Measurements from ENCODE around the gene SPIB.

Gene SPIB

DNA sequence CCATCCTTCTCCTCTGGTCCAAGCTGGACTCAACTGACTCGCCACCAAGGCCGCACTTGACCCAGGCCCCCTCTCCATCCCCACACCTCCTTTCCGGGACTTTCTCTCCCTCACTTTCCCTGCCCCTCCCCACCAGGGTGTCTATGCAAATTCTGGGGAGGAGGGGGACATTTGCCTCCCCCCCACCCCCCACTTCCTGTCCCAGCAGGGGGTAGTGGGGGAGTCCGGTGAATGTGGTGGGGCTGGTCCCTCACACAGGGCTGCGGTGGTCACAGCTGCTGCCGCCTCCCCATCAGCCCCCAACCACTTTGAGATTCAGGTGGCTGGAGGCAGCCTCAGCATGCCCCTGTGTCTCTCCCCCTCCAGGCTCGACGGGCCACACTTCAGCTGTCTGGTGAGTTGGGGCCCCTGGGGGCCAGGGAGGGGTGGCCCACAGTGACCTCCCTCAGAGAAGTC, 870 bp downstream of the SPIB start:
- Histone ChIP-seq H3K36me3 (ENCODE audit: control insufficient read depth, insufficient read depth, low read length) (no peaks in the 10 kb centered on the region; the same call in 1 of the 2 replicates), H3K27ac (ENCODE audit: low read length) (no peak overlapping the region), H3K4me1 (ENCODE audit: control insufficient read depth, insufficient read depth, low read length) (peaks cover 6% of the 10 kb centered on the region; the same call in 1 of the 2 replicates), H3K9me3 (ENCODE audit: control insufficient read depth, insufficient read depth, low read length) (no peaks in the 10 kb centered on the region), H3K4me3 (ENCODE audit: low read length) (peak overlapping the region; percentile 26; the same call in 1 of the 2 replicates), H3K27me3 (ENCODE audit: control insufficient read depth, insufficient read depth, low read length) (no peaks in the 10 kb centered on the region)
- WGBS (ENCODE audit: insufficient coverage, insufficient read length) = no CpG with 5 or more reads among the region's 8 CpGs
- no peak for DNase-seq (ENCODE audit: low read depth, low spot score)

GRCh38 chr19:50420127-50420526, 1.4 kb downstream of the SPIB start:
- Histone ChIP-seq H3K27me3 (ENCODE audit: control insufficient read depth, insufficient read depth, low read length) (no peaks in the 10 kb centered on the region), H3K9me3 (ENCODE audit: control insufficient read depth, insufficient read depth, low read length) (no peaks in the 10 kb centered on the region), H3K4me1 (ENCODE audit: control insufficient read depth, insufficient read depth, low read length) (peaks cover 6% of the 10 kb centered on the region; the same call in 1 of the 2 replicates), H3K27ac (ENCODE audit: low read length) (no peak overlapping the region), H3K4me3 (ENCODE audit: low read length) (no peak overlapping the region), H3K36me3 (ENCODE audit: control insufficient read depth, insufficient read depth, low read length) (no peaks in the 10 kb centered on the region; the same call in 1 of the 2 replicates)
- no peak for DNase-seq (ENCODE audit: low read depth, low spot score)
- WGBS (ENCODE audit: insufficient coverage, insufficient read length) = no CpG with 5 or more reads among the region's 3 CpGs

- Histone ChIP-seq H3K4me3 (ENCODE audit: low read length) (no peak overlapping the region), H3K27me3 (ENCODE audit: control insufficient read depth, insufficient read depth, low read length) (no peaks in the 10 kb centered on the region), H3K4me1 (ENCODE audit: control insufficient read depth, insufficient read depth, low read length) (peaks cover 4% of the 10 kb centered on the region; the same call in 1 of the 2 replicates), H3K36me3 (ENCODE audit: control insufficient read depth, insufficient read depth, low read length) (no peaks in the 10 kb centered on the region; the same call in 1 of the 2 replicates), H3K27ac (ENCODE audit: low read length) (no peak overlapping the region), H3K9me3 (ENCODE audit: control insufficient read depth, insufficient read depth, low read length) (no peaks in the 10 kb centered on the region)
- no peak for DNase-seq (ENCODE audit: low read depth, low spot score)
- no CpG with 5 or more reads among the region's 3 CpGs for WGBS (ENCODE audit: insufficient coverage, insufficient read length)
Measured at GRCh38 chr19:50420808-50421207, 2.1 kb downstream of the SPIB start.

GRCh38 chr19:50422397-50423278, 3.9 kb downstream of the SPIB start:
- Histone ChIP-seq H3K27me3 (ENCODE audit: control insufficient read depth, insufficient read depth, low read length) (no peaks in the 10 kb centered on the region), H3K9me3 (ENCODE audit: control insufficient read depth, insufficient read depth, low read length) (no peaks in the 10 kb centered on the region), H3K27ac (ENCODE audit: low read length) (no peak overlapping the region), H3K4me1 (ENCODE audit: control insufficient read depth, insufficient read depth, low read length) (peaks cover 3% of the 10 kb centered on the region; the same call in 1 of the 2 replicates), H3K4me3 (ENCODE audit: low read length) (no peak overlapping the region), H3K36me3 (ENCODE audit: control insufficient read depth, insufficient read depth, low read length) (no peaks in the 10 kb centered on the region)
- DNase-seq (ENCODE audit: low read depth, low spot score) = no peak
- WGBS (ENCODE audit: insufficient coverage, insufficient read length) = no CpG with 5 or more reads among the region's 18 CpGs

DNA sequence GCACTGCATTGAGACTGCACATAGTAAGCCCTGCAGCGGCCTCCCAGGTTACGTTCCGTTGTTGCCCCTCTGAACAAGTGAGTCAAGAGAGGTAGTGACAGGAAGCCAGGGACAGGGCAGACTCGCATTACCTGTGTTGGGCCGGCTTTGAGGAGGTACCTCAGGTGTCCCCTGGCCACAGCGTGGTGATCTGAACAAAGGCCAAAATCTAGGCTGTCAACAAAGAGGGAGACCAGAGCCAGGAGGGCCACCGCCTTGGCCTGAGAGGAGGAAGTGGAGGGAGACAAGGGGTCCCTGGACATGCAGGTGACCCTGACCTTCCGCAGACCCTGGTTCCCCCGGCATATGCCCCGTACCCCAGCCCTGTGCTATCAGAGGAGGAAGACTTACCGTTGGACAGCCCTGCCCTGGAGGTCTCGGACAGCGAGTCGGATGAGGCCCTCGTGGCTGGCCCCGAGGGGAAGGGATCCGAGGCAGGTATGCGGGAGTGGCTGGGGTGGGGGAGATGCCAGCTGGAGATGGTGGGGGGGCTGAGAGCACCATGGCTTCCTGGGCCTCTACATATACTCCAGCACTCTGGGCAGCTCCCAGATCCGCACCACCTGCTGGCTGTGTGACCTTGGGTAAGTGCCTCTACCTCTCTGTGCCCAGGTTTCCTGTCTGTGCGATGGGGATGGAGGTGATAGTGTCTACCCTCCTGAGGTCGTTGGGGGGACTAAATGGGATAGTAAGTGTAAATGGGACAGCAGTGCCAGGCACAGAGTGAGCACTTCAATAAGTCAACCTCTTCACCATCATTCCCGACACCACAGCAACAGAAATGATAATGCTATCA, 4.8 kb downstream of the SPIB start:
- H3K27ac ChIP-seq (ENCODE audit: low read length) = no peak overlapping the region
- H3K4me3 ChIP-seq (ENCODE audit: low read length) = no peak overlapping the region
- no peaks in the 10 kb centered on the region for H3K9me3 ChIP-seq (ENCODE audit: control insufficient read depth, insufficient read depth, low read length)
- H3K36me3 ChIP-seq (ENCODE audit: control insufficient read depth, insufficient read depth, low read length) = no peaks in the 10 kb centered on the region
- no peak for DNase-seq (ENCODE audit: low read depth, low spot score)
- no CpG with 5 or more reads among the region's 22 CpGs for WGBS (ENCODE audit: insufficient coverage, insufficient read length)
- no peaks in the 10 kb centered on the region for H3K27me3 ChIP-seq (ENCODE audit: control insufficient read depth, insufficient read depth, low read length)
- 0 out of 2 replicates have a peak, but pooled peaks cover 2% of the 10 kb centered on the region for H3K4me1 ChIP-seq (ENCODE audit: control insufficient read depth, insufficient read depth, low read length)

- H3K4me3 ChIP-seq (ENCODE audit: low read length) = no peak overlapping the region
- H3K27ac ChIP-seq (ENCODE audit: low read length) = no peak overlapping the region
- no peaks in the 10 kb centered on the region for H3K36me3 ChIP-seq (ENCODE audit: control insufficient read depth, insufficient read depth, low read length)
- WGBS (ENCODE audit: insufficient coverage, insufficient read length) = no CpG with 5 or more reads among the region's 7 CpGs
- H3K27me3 ChIP-seq (ENCODE audit: control insufficient read depth, insufficient read depth, low read length) = no peaks in the 10 kb centered on the region
- H3K9me3 ChIP-seq (ENCODE audit: control insufficient read depth, insufficient read depth, low read length) = no peaks in the 10 kb centered on the region
- DNase-seq (ENCODE audit: low read depth, low spot score) = no peak
- H3K4me1 ChIP-seq (ENCODE audit: control insufficient read depth, insufficient read depth, low read length) = no peaks in the 10 kb centered on the region
Measured at GRCh38 chr19:50425581-50425980, 6.8 kb downstream of the SPIB start.

GRCh38 chr19:50427318-50427925, 8.7 kb downstream of the SPIB start:
- Histone ChIP-seq H3K36me3 (ENCODE audit: control insufficient read depth, insufficient read depth, low read length) (no peaks in the 10 kb centered on the region), H3K9me3 (ENCODE audit: control insufficient read depth, insufficient read depth, low read length) (no peaks in the 10 kb centered on the region), H3K4me1 (ENCODE audit: control insufficient read depth, insufficient read depth, low read length) (no peaks in the 10 kb centered on the region), H3K27me3 (ENCODE audit: control insufficient read depth, insufficient read depth, low read length) (no peaks in the 10 kb centered on the region), H3K4me3 (ENCODE audit: low read length) (no peak overlapping the region), H3K27ac (ENCODE audit: low read length) (no peak overlapping the region)
- no peak for DNase-seq (ENCODE audit: low read depth, low spot score)
- no CpG with 5 or more reads among the region's 26 CpGs for WGBS (ENCODE audit: insufficient coverage, insufficient read length)

DNA sequence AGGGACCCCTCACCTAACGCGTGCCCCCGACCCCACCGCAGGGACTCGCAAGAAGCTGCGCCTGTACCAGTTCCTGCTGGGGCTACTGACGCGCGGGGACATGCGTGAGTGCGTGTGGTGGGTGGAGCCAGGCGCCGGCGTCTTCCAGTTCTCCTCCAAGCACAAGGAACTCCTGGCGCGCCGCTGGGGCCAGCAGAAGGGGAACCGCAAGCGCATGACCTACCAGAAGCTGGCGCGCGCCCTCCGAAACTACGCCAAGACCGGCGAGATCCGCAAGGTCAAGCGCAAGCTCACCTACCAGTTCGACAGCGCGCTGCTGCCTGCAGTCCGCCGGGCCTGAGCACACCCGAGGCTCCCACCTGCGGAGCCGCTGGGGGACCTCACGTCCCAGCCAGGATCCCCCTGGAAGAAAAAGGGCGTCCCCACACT, 9.3 kb downstream of the SPIB start:
- H3K9me3 ChIP-seq (ENCODE audit: control insufficient read depth, insufficient read depth, low read length) = no peaks in the 10 kb centered on the region
- no CpG with 5 or more reads among the region's 38 CpGs for WGBS (ENCODE audit: insufficient coverage, insufficient read length)
- no peaks in the 10 kb centered on the region for H3K27me3 ChIP-seq (ENCODE audit: control insufficient read depth, insufficient read depth, low read length)
- no peak overlapping the region for H3K4me3 ChIP-seq (ENCODE audit: low read length)
- H3K27ac ChIP-seq (ENCODE audit: low read length) = no peak overlapping the region
- H3K36me3 ChIP-seq (ENCODE audit: control insufficient read depth, insufficient read depth, low read length) = no peaks in the 10 kb centered on the region
- H3K4me1 ChIP-seq (ENCODE audit: control insufficient read depth, insufficient read depth, low read length) = no peaks in the 10 kb centered on the region; the same call in 1 of the 2 replicates
- DNase-seq (ENCODE audit: low read depth, low spot score) = no peak

DNA sequence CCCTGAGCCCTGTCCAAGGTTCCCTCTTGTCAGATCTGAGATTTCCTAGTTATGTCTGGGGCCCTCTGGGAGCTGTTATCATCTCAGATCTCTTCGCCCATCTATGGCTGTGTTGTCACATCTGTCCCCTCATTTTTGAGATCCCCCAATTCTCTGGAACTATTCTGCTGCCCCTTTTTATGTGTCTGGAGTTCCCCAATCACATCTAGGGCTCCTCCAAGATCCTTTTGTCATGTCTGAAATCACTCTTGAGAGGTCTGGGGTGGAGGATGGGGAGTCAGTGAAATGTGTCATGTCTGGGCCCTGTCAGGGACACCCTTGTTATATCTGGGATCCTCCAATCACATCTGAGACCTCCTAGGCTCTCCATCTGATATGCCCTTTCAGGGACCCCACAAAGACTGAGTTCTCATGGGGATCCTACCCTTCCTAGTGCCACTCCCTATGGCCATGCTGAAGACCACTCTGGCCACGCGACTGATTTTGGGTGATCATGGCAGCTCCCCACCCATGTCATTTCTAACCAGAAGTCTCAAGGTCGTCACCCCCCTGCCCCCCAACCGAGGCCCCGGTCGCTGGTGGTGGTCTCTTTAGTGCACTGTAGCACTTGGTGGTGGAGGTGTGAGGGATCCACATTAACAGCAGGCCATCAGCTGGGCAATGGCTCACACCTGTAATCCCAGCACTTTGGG, 10.2 kb downstream of the SPIB start:
- Histone ChIP-seq H3K4me1 (ENCODE audit: control insufficient read depth, insufficient read depth, low read length) (no peaks in the 10 kb centered on the region; the same call in 1 of the 2 replicates), H3K27ac (ENCODE audit: low read length) (no peak overlapping the region), H3K4me3 (ENCODE audit: low read length) (no peak overlapping the region), H3K27me3 (ENCODE audit: control insufficient read depth, insufficient read depth, low read length) (no peaks in the 10 kb centered on the region), H3K36me3 (ENCODE audit: control insufficient read depth, insufficient read depth, low read length) (no peaks in the 10 kb centered on the region), H3K9me3 (ENCODE audit: control insufficient read depth, insufficient read depth, low read length) (no peaks in the 10 kb centered on the region)
- WGBS (ENCODE audit: insufficient coverage, insufficient read length) = no CpG with 5 or more reads among the region's 7 CpGs
- DNase-seq (ENCODE audit: low read depth, low spot score) = no peak
